Glomerular endothelial cell (primary cell): ENCODE measurements around the gene ZDHHC11. TPM values are rescaled to one million over a fixed set of nuclear protein-coding genes. Genes with fewer than 3 reads are reported as not detected.
"Not testable (repeated sequence)": the region's sequence is repeated elsewhere in the genome, so short reads cannot be mapped to it uniquely, and the experiment has no call there.

ENCODE experiments used
- DNase-seq: peaks from one replicate; pipeline ENCODE4 v3.0.0-alpha.2; 2011; ENCODE audit warnings: low read depth, low spot score; ENCODE audit errors: extremely low read depth
- total RNA-seq: library from RNA; depleted of rRNA; stranded (reverse); fragments of >200 nt; gene quantifications from 2 replicates; pipeline ENCODE4 v1.2.3, GENCODE V29; 2015

Gene ZDHHC11
- total RNA-seq, 1 donor from 2014 or later = 0.70 TPM

DNA sequence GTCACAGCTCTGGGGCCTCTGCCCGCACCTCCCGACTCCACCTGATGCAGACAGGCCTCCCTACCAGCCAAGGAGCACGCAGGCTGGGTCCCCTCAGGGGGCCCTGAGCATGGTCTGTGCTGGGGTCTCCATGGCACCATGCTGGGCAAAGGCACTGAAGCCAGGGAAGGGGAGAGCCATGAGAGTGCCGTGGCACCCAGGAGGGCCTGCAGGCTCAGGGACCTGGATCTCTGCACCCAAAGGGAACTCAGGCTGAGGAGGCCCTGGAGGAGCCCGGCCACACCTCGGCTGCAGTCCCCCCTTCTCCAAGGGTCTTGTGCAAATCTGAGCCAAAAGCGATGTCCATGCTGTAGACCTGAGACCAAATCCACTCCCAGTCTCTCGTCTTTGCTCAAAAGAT lies 98.8 kb downstream of the ZDHHC11 start:
- not testable (repeated sequence) for DNase-seq

DNA sequence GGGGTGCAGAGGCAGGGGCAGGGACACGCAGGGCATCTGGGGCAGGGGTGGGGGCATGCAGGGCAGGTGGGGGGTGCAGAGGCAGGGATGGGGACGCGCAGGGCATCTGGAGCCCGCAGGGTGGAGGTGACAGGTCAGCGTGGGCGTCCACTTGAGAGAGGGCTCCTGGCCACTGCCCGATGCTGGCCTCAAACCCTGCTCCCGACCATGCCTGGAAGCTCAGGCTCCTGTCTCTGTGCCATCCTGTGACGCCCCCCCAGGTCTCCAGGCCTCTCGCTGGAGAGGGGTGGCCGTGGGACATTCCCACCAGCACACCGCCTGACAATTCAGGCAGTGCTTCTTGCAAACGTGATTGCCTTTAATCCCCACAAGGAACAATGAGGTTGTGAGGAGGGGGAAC lies 99.3 kb downstream of the ZDHHC11 start:
- no peak for DNase-seq

DNA sequence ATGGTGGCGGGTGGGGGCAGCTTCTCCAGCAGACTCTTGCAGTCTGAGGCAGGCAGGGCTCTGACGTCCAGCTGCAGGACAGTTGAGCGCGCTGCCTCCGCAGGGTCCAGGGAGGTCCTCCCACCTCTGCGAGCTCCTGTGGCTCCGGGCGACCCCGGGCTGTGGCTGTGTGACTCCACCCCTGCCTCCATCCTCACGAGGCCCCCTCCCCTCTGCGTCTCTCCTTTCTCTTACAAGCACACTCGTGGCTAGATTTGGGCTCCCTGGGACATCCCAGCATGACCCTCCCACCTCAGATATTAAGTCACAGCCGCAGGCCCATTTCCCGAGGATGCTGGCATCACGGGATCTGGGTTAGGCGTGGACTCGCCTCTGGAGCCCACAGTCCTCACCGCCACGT lies 100.6 kb downstream of the ZDHHC11 start:
- not testable (repeated sequence) for DNase-seq

DNA sequence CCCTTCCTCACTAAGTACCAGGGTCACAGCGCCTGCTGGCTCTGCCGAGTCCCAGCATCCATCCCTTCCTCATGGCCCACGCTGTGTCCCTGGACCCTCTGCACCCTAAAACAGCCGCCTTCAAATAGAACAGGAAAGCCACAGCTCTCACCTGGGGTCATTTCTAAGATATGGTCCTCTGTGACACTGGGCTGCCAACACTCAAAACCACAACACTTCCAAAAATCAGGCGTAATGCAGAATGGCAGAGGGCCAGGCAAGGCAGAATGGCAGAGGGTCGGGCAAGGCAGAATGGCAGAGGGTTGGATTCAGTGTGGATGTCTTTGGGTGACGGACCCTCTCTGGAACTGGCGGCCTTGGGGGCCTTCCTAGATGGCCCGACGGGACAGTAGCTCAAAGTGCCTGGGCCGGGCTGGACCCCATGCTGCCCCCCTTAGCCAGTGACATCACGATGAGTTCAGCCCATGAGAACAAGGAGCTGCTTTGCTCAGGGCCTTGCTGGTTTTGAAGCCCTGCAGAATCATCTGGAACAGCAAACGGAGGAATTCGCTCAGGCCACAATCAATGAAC lies 101.6 kb downstream of the ZDHHC11 start:
- DNase-seq = no peak

DNA sequence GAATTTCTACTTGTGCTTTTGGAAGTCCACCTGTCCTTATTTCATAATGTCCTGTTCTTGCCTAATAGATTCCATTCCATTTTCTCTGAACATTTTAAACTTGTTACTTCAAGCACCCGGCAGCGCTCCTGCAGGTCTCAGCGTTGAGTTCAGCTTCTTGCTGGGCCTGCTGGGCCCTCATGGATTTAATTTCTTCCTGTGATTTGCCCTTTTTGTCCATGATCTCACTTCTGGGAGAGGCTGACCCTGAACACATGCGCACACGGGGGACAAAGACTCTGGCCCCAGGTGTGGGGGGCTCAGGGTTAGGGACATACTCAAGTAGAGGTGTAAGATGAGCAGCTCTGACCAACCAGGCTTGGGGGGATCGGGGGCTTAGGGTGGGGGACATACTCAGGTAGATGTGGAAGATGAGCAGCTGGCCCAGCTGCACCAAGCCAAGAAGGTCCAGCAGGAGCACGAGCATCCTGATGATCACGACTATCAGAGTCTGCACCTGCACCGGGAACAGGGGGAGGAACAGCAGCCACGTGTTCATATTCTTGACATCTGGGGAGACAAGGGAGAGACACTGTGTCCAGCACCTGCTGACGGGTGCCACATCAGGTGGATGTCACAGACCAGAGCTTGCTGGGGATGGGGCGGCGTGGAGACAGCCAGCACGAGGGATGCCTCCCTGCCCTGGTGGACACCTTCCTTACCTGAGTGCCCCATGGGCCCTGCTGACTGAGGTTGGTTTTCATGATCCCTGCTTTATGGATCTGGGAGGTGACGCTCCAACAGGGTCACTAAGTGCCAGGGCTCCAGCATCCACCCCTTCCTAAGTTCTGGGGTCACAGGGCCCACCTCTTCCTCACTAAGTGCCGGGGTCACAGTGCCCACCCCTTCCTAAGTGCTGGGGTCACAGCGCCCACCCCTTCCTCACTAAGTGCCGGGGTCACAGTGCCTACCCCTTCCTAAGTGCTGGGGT lies 102.5 kb downstream of the ZDHHC11 start:
- DNase-seq = not testable (repeated sequence)

DNA sequence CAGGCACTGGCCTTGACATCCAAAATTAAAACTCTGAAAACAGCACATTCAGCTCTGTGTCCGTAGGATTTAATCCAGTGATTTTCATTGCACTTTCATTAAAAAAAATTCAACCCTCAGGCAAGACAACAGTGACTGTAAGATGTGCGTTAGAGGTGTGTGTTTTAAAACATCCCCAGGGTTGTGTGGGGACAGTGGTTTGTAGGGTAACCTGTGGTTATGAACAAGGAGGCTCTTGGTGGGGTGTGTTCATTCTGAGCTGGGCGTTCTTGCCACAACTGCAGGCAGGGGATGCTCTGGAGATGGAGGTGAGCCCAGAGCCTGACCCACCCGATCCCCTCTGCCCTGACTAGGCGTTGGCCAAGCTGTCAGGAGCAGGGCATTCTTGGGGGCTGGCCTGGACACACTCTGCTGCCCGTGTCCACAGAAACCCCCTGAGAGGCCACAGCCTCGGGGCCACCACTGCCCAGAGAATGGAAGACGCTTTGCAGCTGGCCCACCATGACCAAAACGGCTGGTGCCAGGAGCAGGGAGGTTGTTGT lies 103.4 kb downstream of the ZDHHC11 start:
- DNase-seq = not testable (repeated sequence)

DNA sequence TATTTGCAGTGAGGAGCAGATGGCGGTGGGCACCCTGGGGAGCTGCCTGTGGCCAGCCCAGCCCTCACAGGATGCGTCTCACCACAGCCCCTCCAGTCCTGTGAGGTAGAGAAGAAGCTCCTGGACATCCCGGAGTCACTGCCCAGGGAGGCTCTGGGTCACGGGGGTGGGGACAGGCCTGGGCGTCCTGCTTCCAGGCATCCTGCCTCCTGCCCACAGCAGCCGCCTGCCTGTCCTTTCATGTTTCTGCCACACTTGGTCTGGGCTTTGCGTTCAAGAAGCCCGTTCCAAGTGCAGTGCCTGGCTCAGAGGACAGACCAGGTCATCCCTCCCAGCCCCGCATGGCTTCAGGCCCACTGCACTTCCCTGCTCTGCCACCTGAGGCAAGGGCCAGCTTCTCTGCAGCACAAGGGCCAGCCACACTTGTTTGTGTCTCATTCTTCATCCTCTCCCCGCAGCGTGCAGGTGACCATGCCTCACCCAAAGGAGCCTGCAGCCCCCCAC lies 104.5 kb downstream of the ZDHHC11 start:
- no peak for DNase-seq

Other genes with a start within 250 kb of the ZDHHC11 start
- 3.3 and 4.2 TPM in 2 replicates for gene CEP72, start 238.6 kb downstream of the ZDHHC11 start, total RNA-seq
- gene TPPP, start 157.6 kb downstream of the ZDHHC11 start, total RNA-seq = 0.19 and 0.58 TPM in 2 replicates
- not detected in 2 replicates for gene ZDHHC11B, start 66.3 kb downstream of the ZDHHC11 start, total RNA-seq
- 43.4 and 47.6 TPM in 2 replicates for gene BRD9, start 41.8 kb upstream of the ZDHHC11 start, total RNA-seq
- gene TRIP13, start 41.9 kb upstream of the ZDHHC11 start, total RNA-seq = 15.8 and 31.8 TPM in 2 replicates
- gene NKD2, start 157.8 kb upstream of the ZDHHC11 start, total RNA-seq = 2.2 TPM in 1 of 2 replicates, not detected in the other